Spleen (tissue), 13 donors: ENCODE results near the gene ANXA8L1. TPM values are rescaled to one million over a fixed set of nuclear protein-coding genes. Genes with fewer than 3 reads are reported as not detected.
"Not testable (repeated sequence)": the region's sequence is repeated elsewhere in the genome, so short reads cannot be mapped to it uniquely, and the experiment has no call there.

Experiments
- DNase-seq: peaks from one replicate; pipeline ENCODE4 v3.0.0-alpha.2; 2020
- H3K27ac ChIP-seq, 8 donors: fragments of 200-600 bp; sonication (generic) in 7 of 8; 1 replicate in 4 of 8; 2 replicates in 4 of 8; pipeline versions ENCODE4 v1.5.0 to v1.8.0; 2016 to 2021; ENCODE audit warnings: inconsistent platforms in 4 of 8, mild to moderate bottlenecking in 4 of 8, moderate library complexity in 1 of 8
- H3K27me3 ChIP-seq, 7 donors: fragments of 200-600 bp; sonication (generic) in 6 of 7; replicated peaks in 1 of 7; 1 replicate in 4 of 7; 2 replicates in 3 of 7; pipeline versions ENCODE4 v1.5.0 to v1.8.0; 2016 to 2021; ENCODE audit warnings: inconsistent platforms in 3 of 7, mild to moderate bottlenecking in 1 of 7
- H3K36me3 ChIP-seq, 6 donors: fragments of 200-600 bp; sonication (generic) in 5 of 6; 1 replicate in 4 of 6; 2 replicates in 2 of 6; pipeline versions ENCODE4 v1.5.0 to v1.8.0; 2016 to 2021; ENCODE audit warnings: inconsistent platforms in 2 of 6
- H3K4me1 ChIP-seq, 6 donors: fragments of 200-600 bp; sonication (generic) in 5 of 6; 1 replicate in 3 of 6; 2 replicates in 3 of 6; pipeline versions ENCODE4 v1.5.0 to v1.8.0; 2016 to 2021; ENCODE audit warnings: inconsistent platforms in 3 of 6
- H3K4me3 ChIP-seq, 8 donors: fragments of 200-600 bp; sonication (generic) in 7 of 8; 1 replicate in 4 of 8; 2 replicates in 4 of 8; pipeline versions ENCODE4 v1.5.0 to v1.8.0; 2016 to 2021; ENCODE audit warnings: inconsistent platforms in 4 of 8, mild to moderate bottlenecking in 4 of 8, moderate library complexity in 2 of 8
- H3K9me3 ChIP-seq, 8 donors: fragments of 200-600 bp; sonication (generic) in 7 of 8; 1 replicate in 4 of 8; 2 replicates in 4 of 8; pipeline versions ENCODE4 v1.5.0 to v1.8.0; 2016 to 2021; ENCODE audit warnings: inconsistent platforms in 4 of 8
- POLR2A ChIP-seq, 3 donors: fragments of 450-650 bp; IDR thresholded peaks; one replicate each; pipeline ENCODE4 v1.5.1; 2017; ENCODE audit warnings: antibody characterized with exemption in 3 of 3, mild to moderate bottlenecking in 1 of 3
- POLR2AphosphoS5 ChIP-seq, 3 donors: sonication (generic); formaldehyde crosslinking; IDR thresholded peaks; one replicate each; pipeline ENCODE4 v1.5.1; 2017; ENCODE audit warnings: antibody characterized with exemption in 3 of 3
- WGBS, 5 donors: extraction: QIAGEN DNeasy Blood & Tissue Kit in 3 of 5; methylation state at CpG; one replicate each; pipeline versions ENCODE4 v1.1.5 to v1.1.7; 2013 to 2018; 5-methylcytosine and 5-hydroxymethylcytosine counted together
- intact Hi-C: fragments of 100-400 bp; cut with DNase I; formaldehyde crosslinking; loops from one replicate; pipeline ENCODE4 v1.15.0; 2023; ENCODE audit warnings: low total_unique reads
- long read RNA-seq, 2 donors: transcript quantifications; one replicate each; lab custom pipeline, GENCODE V29; 2026
- polyA plus RNA-seq, 3 donors: library from polyadenylated mRNA; stranded (reverse); fragments of 200-250 nt; gene quantifications; one replicate each; pipeline ENCODE4 v1.2.1, GENCODE V29; 2013
- total RNA-seq, 7 donors: library from RNA; depleted of rRNA in 3 of 7; stranded (reverse); fragments of >200 nt in 3 of 7; fragmentation: NEBNext Ultra II Directional in 4 of 7; extraction: Animal tissue kit (Norgen Biotek cat#: 25700) in 4 of 7; gene quantifications; one replicate each; pipeline versions ENCODE4 v1.1.0 to v1.2.1, GENCODE V29; 2016 to 2021
- TF ChIP-seq, protein P1 (sequence below), 11 experiments: fragments of 200-600 bp in 7 of 11; fragments of 450-650 bp in 4 of 11; sonication (generic) in 4 of 11; IDR thresholded peaks in 8 of 11; conservative IDR thresholded peaks in 3 of 11; 1 replicate in 7 of 11; 2 replicates in 4 of 11; pipeline versions ENCODE4 v1.4.0 to v1.8.0; 2016 to 2021; ENCODE audit warnings: antibody characterized with exemption in 11 of 11, inconsistent platforms in 4 of 11, mild to moderate bottlenecking in 1 of 11
- donor health status: healthy with polysubstance abuse.
- donor health status: DM: no; HTN: no; CAD: no; lungs with moderate emphysema.
- donor health status: DM: no; HTN: no; CAD: no.
- donor health status: Bipolar disorder and iron deficiency.
- donor health status: healthy.
- donor health status: DM: no; HTN: no; CAD: no.
- donor health status: DM: yes; HTN: yes; CAD: no.

Gene ANXA8L1, protein sequence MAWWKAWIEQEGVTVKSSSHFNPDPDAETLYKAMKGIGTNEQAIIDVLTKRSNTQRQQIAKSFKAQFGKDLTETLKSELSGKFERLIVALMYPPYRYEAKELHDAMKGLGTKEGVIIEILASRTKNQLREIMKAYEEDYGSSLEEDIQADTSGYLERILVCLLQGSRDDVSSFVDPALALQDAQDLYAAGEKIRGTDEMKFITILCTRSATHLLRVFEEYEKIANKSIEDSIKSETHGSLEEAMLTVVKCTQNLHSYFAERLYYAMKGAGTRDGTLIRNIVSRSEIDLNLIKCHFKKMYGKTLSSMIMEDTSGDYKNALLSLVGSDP
- total RNA-seq, result under 1 TPM in 2 of 7 donors, not detected in 5; 0.42 to 0.47 TPM
- polyA plus RNA-seq, result under 1 TPM in 2 of 3 donors, not detected in 1; 0.04 to 0.21 TPM
- long read RNA-seq, donor 1, partial matches to known transcripts, result 0 of 2 reads
- long read RNA-seq, donor 1, other reads (novel, unspliced or antisense), result 0 of 2 reads
- long read RNA-seq, donor 2, partial matches to known transcripts, result 0 of 1 reads
- long read RNA-seq, donor 2, other reads (novel, unspliced or antisense), result 0 of 1 reads

DNA sequence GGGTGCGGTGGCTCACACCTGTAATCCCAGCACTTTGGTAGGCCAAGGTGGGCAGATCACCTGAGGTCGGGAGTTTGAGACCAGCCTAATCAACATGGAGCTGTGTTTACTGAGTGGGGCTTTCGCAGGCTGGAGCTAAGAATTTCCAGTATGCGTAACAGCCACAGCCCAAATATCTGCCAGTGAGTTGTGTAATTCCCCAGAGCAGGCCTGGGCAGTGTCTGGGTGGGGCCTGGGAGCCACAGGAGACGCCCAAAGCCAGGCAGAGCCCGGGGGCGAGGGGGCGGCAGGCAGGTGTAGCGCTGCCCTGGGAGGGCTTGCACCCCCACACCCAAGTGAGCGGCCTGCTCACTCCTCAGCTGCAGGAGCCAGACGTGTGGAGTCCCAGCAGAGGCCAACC lies at the start of gene ANXA8L1:
Gene ANXA8L1 (plus strand): TSS at position 371 of the 400 bp plus-strand sequence. CDS start 76 bp downstream, outside the sequence.
- H3K36me3 ChIP-seq, H3K27ac ChIP-seq, intact Hi-C loops, H3K4me3 ChIP-seq, H3K9me3 ChIP-seq, H3K4me1 ChIP-seq, H3K27me3 ChIP-seq, DNase-seq: not testable (repeated sequence)
- WGBS, 5 donors, result 84 to 100% (median 88%) methylated on average over 1 to 5 of the region's 11 CpGs

DNA sequence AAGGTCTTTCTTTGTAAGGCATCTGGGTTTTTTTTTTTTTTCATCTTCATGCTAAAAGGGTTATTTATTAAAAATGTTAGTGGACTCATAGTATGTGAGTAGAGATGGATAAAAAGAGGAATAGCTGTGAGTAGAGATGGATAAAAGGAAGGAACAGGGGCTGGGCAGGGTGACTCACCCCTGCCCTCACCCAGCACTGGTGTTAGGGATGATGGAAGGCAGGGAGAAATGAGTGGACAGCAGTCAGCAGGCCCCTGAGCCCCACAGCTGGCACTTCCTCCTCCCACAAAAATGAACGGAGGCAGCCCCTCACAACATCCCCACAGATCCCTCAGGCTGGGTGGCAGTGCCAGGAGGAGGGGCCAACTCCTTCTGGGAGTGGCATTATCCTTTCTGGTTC lies 49.5 kb upstream of the ANXA8L1 start:
- Histone ChIP-seq H3K4me3 (no peak overlapping the region), H3K9me3 (no peaks in the 10 kb centered on the region), H3K27ac (no peak overlapping the region), H3K36me3 (no peaks in the 10 kb centered on the region), H3K4me1 (no peaks in the 10 kb centered on the region), H3K27me3 (no peaks in the 10 kb centered on the region)
- intact Hi-C loops, result no loop called here
- DNase-seq, result no peak
- TF ChIP-seq POLR2AphosphoS5 (IDR thresholded peaks at IDR 0.05), result no peak
- TF ChIP-seq, protein P1, sequence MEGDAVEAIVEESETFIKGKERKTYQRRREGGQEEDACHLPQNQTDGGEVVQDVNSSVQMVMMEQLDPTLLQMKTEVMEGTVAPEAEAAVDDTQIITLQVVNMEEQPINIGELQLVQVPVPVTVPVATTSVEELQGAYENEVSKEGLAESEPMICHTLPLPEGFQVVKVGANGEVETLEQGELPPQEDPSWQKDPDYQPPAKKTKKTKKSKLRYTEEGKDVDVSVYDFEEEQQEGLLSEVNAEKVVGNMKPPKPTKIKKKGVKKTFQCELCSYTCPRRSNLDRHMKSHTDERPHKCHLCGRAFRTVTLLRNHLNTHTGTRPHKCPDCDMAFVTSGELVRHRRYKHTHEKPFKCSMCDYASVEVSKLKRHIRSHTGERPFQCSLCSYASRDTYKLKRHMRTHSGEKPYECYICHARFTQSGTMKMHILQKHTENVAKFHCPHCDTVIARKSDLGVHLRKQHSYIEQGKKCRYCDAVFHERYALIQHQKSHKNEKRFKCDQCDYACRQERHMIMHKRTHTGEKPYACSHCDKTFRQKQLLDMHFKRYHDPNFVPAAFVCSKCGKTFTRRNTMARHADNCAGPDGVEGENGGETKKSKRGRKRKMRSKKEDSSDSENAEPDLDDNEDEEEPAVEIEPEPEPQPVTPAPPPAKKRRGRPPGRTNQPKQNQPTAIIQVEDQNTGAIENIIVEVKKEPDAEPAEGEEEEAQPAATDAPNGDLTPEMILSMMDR (IDR thresholded peaks at IDR 0.05 in 8 of 11, conservative IDR thresholded peaks at IDR 0.05 in 3 of 11), result no peak
- no peak for TF ChIP-seq POLR2A (IDR thresholded peaks at IDR 0.05)
- 20 to 45% (median 30%) methylated on average over 1 of the region's 1 CpG for WGBS, 5 donors

DNA sequence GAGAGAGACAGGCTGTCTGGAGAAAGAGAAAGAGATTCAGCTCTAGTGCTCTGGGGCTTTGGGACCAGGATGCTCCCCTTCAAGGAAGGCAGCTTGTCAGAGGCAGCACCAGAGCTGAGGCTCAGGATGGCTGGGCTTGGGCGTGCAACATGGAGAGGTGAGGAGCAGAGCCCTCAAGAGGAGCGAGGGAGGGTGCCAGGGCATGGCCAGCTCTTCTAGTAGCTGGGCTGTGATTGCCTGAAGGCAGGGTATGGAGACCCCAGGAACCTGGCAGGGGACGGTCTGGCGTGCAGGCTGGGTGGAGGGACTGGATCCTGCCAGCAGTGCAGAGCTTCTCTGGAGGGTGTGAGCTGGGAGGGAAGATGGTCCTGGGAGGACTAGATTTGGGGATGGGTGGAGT lies 48.6 kb upstream of the ANXA8L1 start:
- 83 to 100% (median 92%) methylated on average over 3 to 4 of the region's 4 CpGs for WGBS, 5 donors
- TF ChIP-seq POLR2AphosphoS5 (IDR thresholded peaks at IDR 0.05) (no peak), POLR2A (IDR thresholded peaks at IDR 0.05) (no peak)
- TF ChIP-seq, protein P1 (IDR thresholded peaks at IDR 0.05 in 8 of 11, conservative IDR thresholded peaks at IDR 0.05 in 3 of 11), result no peak
- intact Hi-C loops, result no loop called here
- Histone ChIP-seq H3K4me1 (no peaks in the 10 kb centered on the region), H3K36me3 (no peaks in the 10 kb centered on the region), H3K9me3 (no peaks in the 10 kb centered on the region), H3K27me3 (no peaks in the 10 kb centered on the region), H3K27ac (no peak overlapping the region), H3K4me3 (no peak overlapping the region)
- no peak for DNase-seq

DNA sequence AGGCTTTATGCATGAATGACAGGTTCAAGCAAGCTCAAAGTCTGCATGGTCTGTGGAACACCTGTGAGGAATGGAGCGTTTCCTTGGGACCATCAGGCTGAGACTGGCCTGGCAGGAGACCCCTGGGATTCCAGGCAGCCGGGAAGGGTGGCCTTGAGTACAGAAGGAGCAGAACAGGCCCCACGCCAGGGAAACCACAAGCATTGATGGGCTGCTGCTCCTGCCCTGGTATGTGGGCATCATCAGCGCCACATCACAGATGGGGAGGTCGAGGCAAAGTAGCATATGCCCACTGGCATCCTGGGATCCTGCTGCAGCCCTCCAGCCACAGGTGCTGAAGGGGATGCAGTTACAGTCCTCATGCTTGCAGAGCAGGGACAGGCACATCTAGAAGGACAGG lies 47.9 kb upstream of the ANXA8L1 start:
- DNase-seq, result no peak
- WGBS, 5 donors, result 69 to 100% (median 83%) methylated on average over 3 to 5 of the region's 5 CpGs
- Histone ChIP-seq H3K36me3 (no peaks in the 10 kb centered on the region), H3K4me3 (no peak overlapping the region), H3K27me3 (no peaks in the 10 kb centered on the region), H3K9me3 (no peaks in the 10 kb centered on the region), H3K4me1 (no peaks in the 10 kb centered on the region), H3K27ac (no peak overlapping the region)
- intact Hi-C loops, result no loop called here
- TF ChIP-seq, protein P1 (IDR thresholded peaks at IDR 0.05 in 8 of 11, conservative IDR thresholded peaks at IDR 0.05 in 3 of 11), result no peak
- no peak for TF ChIP-seq POLR2AphosphoS5 (IDR thresholded peaks at IDR 0.05)
- no peak for TF ChIP-seq POLR2A (IDR thresholded peaks at IDR 0.05)
